Sigmoid colon (tissue), 7 donors: Measurements from ENCODE around the gene CDKN2AIPNL. TPM values are rescaled to one million over a fixed set of nuclear protein-coding genes. Genes with fewer than 3 reads are reported as not detected.

ENCODE experiments used
- DNase-seq: peaks from one replicate; pipeline ENCODE4 v3.0.0-alpha.2; 2019
- H3K27ac ChIP-seq, 4 donors: fragments of 200-600 bp; sonication (generic); one replicate each; pipeline ENCODE4 v1.5.1; 2016 to 2019; ENCODE audit warnings: mild to moderate bottlenecking in 1 of 4
- H3K27me3 ChIP-seq, 3 donors: fragments of 200-600 bp; sonication (generic); one replicate each; pipeline ENCODE4 v1.5.1; 2019; ENCODE audit warnings: mild to moderate bottlenecking in 1 of 3
- H3K36me3 ChIP-seq, 4 donors: fragments of 200-600 bp; sonication (generic); one replicate each; pipeline ENCODE4 v1.5.1; 2016 to 2019
- H3K4me1 ChIP-seq, 4 donors: fragments of 200-600 bp; sonication (generic); one replicate each; pipeline ENCODE4 v1.5.1; 2017 to 2019
- H3K4me3 ChIP-seq, 4 donors: fragments of 200-600 bp; sonication (generic); one replicate each; pipeline ENCODE4 v1.5.1; 2017 to 2019; ENCODE audit warnings: mild to moderate bottlenecking in 2 of 4, moderate library complexity in 1 of 4
- H3K9me3 ChIP-seq, 4 donors: fragments of 200-600 bp in 3 of 4; sonication (generic) in 3 of 4; one replicate each; pipeline versions ENCODE4 v1.5.1 to v1.6.1; 2013 to 2019
- EP300 ChIP-seq, 4 donors: sonication (generic); formaldehyde crosslinking; IDR thresholded peaks; one replicate each; pipeline ENCODE4 v1.6.1; 2017; ENCODE audit warnings: antibody characterized with exemption in 4 of 4
- POLR2A ChIP-seq, 2 donors: fragments of 450-650 bp; IDR thresholded peaks; one replicate each; pipeline ENCODE4 v1.6.1; 2016; ENCODE audit warnings: antibody characterized with exemption in 2 of 2, mild to moderate bottlenecking in 2 of 2, moderate library complexity in 2 of 2
- POLR2AphosphoS5 ChIP-seq, 4 donors: sonication (generic); formaldehyde crosslinking; IDR thresholded peaks; one replicate each; pipeline ENCODE4 v1.6.1; 2017; ENCODE audit warnings: antibody characterized with exemption in 4 of 4
- WGBS, 2 donors: extraction: QIAGEN DNeasy Blood & Tissue Kit; methylation state at CpG; one replicate each; pipeline ENCODE4 v1.1.7; 2013; 5-methylcytosine and 5-hydroxymethylcytosine counted together
- intact Hi-C: fragments of 100-400 bp; cut with DNase I; formaldehyde crosslinking; loops from one replicate; pipeline ENCODE4 v1.15.1; 2023
- polyA plus RNA-seq, 3 donors: library from polyadenylated mRNA; stranded (reverse); fragments of 200-250 nt; gene quantifications; one replicate each; pipeline ENCODE4 v1.2.3, GENCODE V29; 2013
- total RNA-seq, 4 donors: library from RNA; depleted of rRNA; stranded (reverse); fragments of >200 nt; gene quantifications; one replicate each; pipeline ENCODE4 v1.1.0, GENCODE V29; 2016
- TF ChIP-seq, protein P1 (sequence below), 4 experiments: fragments of 450-650 bp in 3 of 4; fragments of 200-600 bp in 1 of 4; IDR thresholded peaks; one replicate each; pipeline ENCODE4 v1.5.1; 2016 to 2019; ENCODE audit warnings: antibody characterized with exemption in 4 of 4, mild to moderate bottlenecking in 3 of 4, moderate library complexity in 2 of 4
- donor health status: healthy with polysubstance abuse.
- donor health status: Bipolar disorder and iron deficiency.
- donor health status: healthy.

Gene CDKN2AIPNL
- total and polyA plus RNA-seq, 7 donors, result 18.9 to 42.5 (median 22.5) TPM

DNA sequence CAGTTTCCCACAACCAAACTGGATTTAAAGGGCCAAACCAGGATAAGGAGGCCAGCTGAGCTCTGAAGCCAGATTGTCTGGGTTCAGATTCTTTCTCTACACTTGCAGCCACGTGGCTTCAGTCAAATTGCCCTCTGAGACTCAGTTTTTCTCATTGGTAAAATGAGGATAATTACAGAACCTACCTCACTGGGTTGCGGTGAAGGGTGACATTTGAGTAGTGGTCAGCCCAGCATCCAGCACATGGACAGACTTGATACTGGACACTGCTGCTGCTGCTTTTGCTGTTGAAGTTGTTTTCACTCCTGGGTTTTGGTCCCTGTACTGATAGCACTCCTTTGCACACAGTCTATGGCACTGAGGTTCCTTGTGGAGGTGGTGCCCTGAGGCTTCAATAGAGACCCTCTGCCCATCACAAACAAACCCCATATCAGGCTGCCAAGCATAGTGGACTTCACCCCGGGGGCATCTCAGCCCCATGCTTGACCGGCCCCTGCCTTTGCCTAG lies 25.7 kb upstream of the CDKN2AIPNL start:
- Histone ChIP-seq H3K4me3 (no peak overlapping the region), H3K36me3 (no peaks in the 10 kb centered on the region), H3K27me3 (no peaks in the 10 kb centered on the region), H3K27ac (peak overlapping the region; percentile 22 to 85 (median 81)), H3K4me1 (peaks cover 0 to 39% (median 38%) of the 10 kb centered on the region in 4 donors), H3K9me3 (no peaks in the 10 kb centered on the region)
- DNase-seq, result no peak
- 67 to 84% methylated on average over 4 of the region's 4 CpGs for WGBS, 2 donors
- intact Hi-C loops, result no loop called here
- TF ChIP-seq POLR2A (IDR thresholded peaks at IDR 0.05) (no peak), EP300 (IDR thresholded peaks at IDR 0.05) (no peak), POLR2AphosphoS5 (IDR thresholded peaks at IDR 0.05) (no peak)
- TF ChIP-seq, protein P1, sequence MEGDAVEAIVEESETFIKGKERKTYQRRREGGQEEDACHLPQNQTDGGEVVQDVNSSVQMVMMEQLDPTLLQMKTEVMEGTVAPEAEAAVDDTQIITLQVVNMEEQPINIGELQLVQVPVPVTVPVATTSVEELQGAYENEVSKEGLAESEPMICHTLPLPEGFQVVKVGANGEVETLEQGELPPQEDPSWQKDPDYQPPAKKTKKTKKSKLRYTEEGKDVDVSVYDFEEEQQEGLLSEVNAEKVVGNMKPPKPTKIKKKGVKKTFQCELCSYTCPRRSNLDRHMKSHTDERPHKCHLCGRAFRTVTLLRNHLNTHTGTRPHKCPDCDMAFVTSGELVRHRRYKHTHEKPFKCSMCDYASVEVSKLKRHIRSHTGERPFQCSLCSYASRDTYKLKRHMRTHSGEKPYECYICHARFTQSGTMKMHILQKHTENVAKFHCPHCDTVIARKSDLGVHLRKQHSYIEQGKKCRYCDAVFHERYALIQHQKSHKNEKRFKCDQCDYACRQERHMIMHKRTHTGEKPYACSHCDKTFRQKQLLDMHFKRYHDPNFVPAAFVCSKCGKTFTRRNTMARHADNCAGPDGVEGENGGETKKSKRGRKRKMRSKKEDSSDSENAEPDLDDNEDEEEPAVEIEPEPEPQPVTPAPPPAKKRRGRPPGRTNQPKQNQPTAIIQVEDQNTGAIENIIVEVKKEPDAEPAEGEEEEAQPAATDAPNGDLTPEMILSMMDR (IDR thresholded peaks at IDR 0.05), result no peak

DNA sequence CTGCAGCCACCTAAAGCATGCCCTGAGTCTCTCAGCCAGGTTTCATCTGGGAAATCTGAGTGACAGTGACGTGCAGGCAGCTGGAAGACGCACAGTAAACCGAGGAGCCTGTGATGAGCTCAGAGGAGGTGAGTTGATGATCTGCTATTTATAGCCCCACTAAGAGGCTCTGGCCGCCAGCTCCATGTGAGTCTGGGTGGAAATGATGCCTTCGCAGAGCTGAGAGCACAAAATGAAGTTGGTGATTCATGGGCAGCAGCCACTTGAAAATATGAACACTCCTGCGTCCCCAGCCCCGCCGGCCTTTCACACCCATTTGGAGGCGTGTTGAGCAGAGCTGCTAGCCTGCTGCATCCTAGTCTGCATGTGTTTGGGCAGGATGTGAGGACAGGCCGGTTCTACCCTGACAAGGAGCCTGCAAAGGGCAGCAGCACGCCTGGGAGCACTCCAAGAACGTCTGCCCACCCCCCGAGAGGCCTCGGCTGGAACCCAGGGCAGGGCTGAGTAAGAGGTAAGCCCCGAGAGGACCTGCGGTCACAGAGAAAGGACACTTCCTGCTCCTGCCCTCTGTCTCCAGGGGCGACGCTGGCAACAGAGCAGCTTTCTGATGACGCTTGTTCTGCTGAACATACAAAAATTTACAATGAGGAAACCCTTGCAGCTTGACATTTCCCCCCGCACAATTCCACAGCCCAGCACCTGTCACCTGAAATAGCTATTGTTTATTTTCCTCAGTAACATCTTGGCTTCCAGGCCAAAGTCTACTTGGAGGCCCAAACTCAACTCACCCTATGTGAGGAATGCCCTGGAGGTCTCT lies 25.1 kb upstream of the CDKN2AIPNL start:
- Histone ChIP-seq H3K27ac (peak overlapping the region; percentile 22 to 85 (median 81)), H3K4me3 (no peak overlapping the region), H3K27me3 (no peaks in the 10 kb centered on the region), H3K9me3 (no peaks in the 10 kb centered on the region), H3K36me3 (no peaks in the 10 kb centered on the region), H3K4me1 (peaks cover 0 to 39% (median 38%) of the 10 kb centered on the region in 4 donors)
- DNase-seq, result peak; percentile 82
- TF ChIP-seq POLR2AphosphoS5 (IDR thresholded peaks at IDR 0.05), result peak in 2 of 4 donors; percentile 3 to 61
- peak in 1 of 4 donors; percentile 50 for TF ChIP-seq EP300 (IDR thresholded peaks at IDR 0.05)
- TF ChIP-seq POLR2A (IDR thresholded peaks at IDR 0.05), result no peak
- TF ChIP-seq, protein P1 (IDR thresholded peaks at IDR 0.05), result no peak
- 3 to 18% methylated on average over 20 of the region's 20 CpGs for WGBS, 2 donors
- intact Hi-C loops, result no loop called here

DNA sequence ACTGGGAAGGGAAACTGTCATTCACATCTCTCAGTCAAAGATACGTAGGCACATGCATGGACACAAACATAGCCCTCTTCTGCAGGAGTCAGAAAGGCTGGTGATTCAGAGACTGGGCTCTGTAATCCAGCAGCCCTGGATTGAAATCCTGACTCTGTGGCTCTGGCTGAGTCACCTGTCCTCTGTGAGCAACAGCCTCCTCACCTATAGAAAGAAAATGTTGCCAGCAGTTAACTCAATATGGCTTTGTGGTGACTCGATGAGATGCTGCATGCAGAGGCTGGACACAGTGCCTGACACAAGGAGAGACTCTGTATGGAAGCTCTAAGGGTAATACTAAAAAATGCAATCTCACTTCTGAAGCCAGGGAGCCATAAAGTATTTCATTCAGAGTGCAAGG lies 23.9 kb upstream of the CDKN2AIPNL start:
- TF ChIP-seq EP300 (IDR thresholded peaks at IDR 0.05) (no peak), POLR2AphosphoS5 (IDR thresholded peaks at IDR 0.05) (no peak), POLR2A (IDR thresholded peaks at IDR 0.05) (no peak)
- TF ChIP-seq, protein P1 (IDR thresholded peaks at IDR 0.05), result no peak
- intact Hi-C loops, result no loop called here
- DNase-seq, result no peak
- H3K36me3 ChIP-seq, result no peaks in the 10 kb centered on the region
- peaks cover 0 to 39% (median 38%) of the 10 kb centered on the region in 4 donors for H3K4me1 ChIP-seq
- no peaks in the 10 kb centered on the region for H3K9me3 ChIP-seq
- WGBS, 2 donors, result 35 to 54% methylated on average over 2 of the region's 2 CpGs
- no peaks in the 10 kb centered on the region for H3K27me3 ChIP-seq
- peak overlapping the region in 2 of 4 donors; percentile 84 to 85 for H3K27ac ChIP-seq
- H3K4me3 ChIP-seq, result no peak overlapping the region

DNA sequence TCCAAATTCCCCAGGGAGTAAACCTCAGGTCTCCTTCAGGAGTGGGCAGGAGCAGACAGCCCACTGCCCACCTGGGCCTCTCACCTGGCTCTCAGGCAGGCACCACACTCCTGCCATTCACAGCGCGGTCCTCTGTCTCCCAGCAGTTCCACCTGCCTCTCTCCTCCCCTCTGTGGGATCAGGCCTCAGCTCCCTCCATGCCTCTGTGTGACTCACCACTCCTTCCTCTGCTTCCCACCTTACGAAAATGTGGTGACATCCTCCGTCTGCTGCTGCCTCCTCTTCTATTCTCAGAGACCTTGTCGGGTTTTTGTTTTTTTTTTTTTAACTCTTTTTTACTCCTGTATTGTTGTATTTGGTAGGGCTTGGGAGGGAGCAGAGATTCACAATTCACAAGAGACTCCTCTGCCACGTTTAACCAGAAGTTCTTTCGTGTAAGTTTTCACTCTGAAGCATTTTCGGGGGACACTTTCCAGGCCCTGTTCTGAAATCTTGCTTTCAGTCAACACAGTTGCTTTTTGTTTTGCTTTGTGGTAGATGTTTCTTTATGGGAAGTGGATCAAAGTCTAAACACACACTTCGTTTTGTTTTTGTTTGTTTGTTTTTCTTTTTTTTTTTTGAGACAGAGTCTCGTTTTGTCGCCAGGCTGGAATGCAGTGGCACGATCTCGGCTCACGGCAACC lies 21.1 kb upstream of the CDKN2AIPNL start:
- WGBS, 2 donors, result 77 to 80% methylated on average over 14 of the region's 14 CpGs
- intact Hi-C loops, result no loop called here

More for the DNA sequence above, 21.1 kb upstream of the CDKN2AIPNL start:
- DNase-seq, result no peak
- Histone ChIP-seq H3K27ac (no peak overlapping the region), H3K4me3 (no peak overlapping the region), H3K27me3 (no peaks in the 10 kb centered on the region), H3K36me3 (no peaks in the 10 kb centered on the region), H3K9me3 (no peaks in the 10 kb centered on the region), H3K4me1 (peaks cover 0 to 20% (median 19%) of the 10 kb centered on the region in 4 donors)
- no peak for TF ChIP-seq EP300 (IDR thresholded peaks at IDR 0.05)
- TF ChIP-seq, protein P1 (IDR thresholded peaks at IDR 0.05), result no peak
- no peak for TF ChIP-seq POLR2AphosphoS5 (IDR thresholded peaks at IDR 0.05)
